GM18907 (cell line): ENCODE data around the gene LRRC18.

Source experiments
- ATAC-seq: cut with Tn5 transposase; IDR thresholded peaks from one replicate; pipeline ENCODE4 v1.9.1; 2021; ENCODE audit warnings: mild to moderate bottlenecking, moderate library complexity; ENCODE audit not compliant: unreplicated experiment

LRRC18 gene

GRCh38 chr10:48884179-48885045 lies 55.2 kb downstream of the LRRC18 start:
- no peak for ATAC-seq

GRCh38 chr10:48883701-48884100 lies 55.9 kb downstream of the LRRC18 start:
- no peak for ATAC-seq

- no peak for ATAC-seq
These were observed 56.8 kb downstream of the LRRC18 start for GRCh38 chr10:48882881-48883280.

GRCh38 chr10:48881937-48882336 lies 57.7 kb downstream of the LRRC18 start:
- no peak for ATAC-seq

GRCh38 chr10:48880016-48880705 lies 59.5 kb downstream of the LRRC18 start:
- no peak for ATAC-seq

- ATAC-seq = no peak
These were observed 60.2 kb downstream of the LRRC18 start for GRCh38 chr10:48879451-48879850.

- ATAC-seq = no peak
These were observed 61.5 kb downstream of the LRRC18 start for GRCh38 chr10:48878091-48878490.

GRCh38 chr10:48872234-48872633 lies 67.4 kb downstream of the LRRC18 start:
- ATAC-seq = no peak
